GM12891 (cell line): ENCODE results near the gene CLDN3. TPM values are rescaled to one million over a fixed set of nuclear protein-coding genes. Genes with fewer than 3 reads are reported as not detected.
"Not testable (repeated sequence)": the region's sequence is repeated elsewhere in the genome, so short reads cannot be mapped to it uniquely, and the experiment has no call there.

Experiments
- DNase-seq: peaks from one replicate; pipeline ENCODE4 v3.0.0; 2011; ENCODE audit warnings: low spot score; ENCODE audit not compliant: insufficient read length
- FAIRE-seq: peaks from 2 replicates; lab custom pipeline; 2011; peaks lifted over from hg19 to GRCh38; lab: Jason Lieb, UNC
- PAX5 ChIP-seq: IDR thresholded peaks from 2 replicates; pipeline ENCODE4 v1.6.1; 2011; ENCODE audit warnings: low read length, moderate library complexity, mild to moderate bottlenecking; ENCODE audit not compliant: insufficient read depth, severe bottlenecking
- POLR2A ChIP-seq: IDR thresholded peaks from 2 replicates; pipeline ENCODE4 v1.6.1; 2011; ENCODE audit warnings: low read depth, low read length, control low read depth
- POLR2AphosphoS5 ChIP-seq: IDR thresholded peaks from 2 replicates; pipeline ENCODE4 v1.6.1; 2011; ENCODE audit warnings: low read depth, low read length, control low read depth
- POU2F2 ChIP-seq: IDR thresholded peaks from 2 replicates; pipeline ENCODE4 v1.6.1; 2011; ENCODE audit warnings: low read depth, mild to moderate bottlenecking, control low read depth, low read length, moderate library complexity
- SPI1 ChIP-seq: IDR thresholded peaks from 2 replicates; pipeline ENCODE4 v1.6.1; 2011; ENCODE audit warnings: low read depth, low read length, control low read depth
- TAF1 ChIP-seq: IDR thresholded peaks from 2 replicates; pipeline ENCODE4 v1.6.1; 2011; ENCODE audit warnings: low read depth, low read length, control low read depth
- polyA plus RNA-seq: library from polyadenylated mRNA; unstranded; fragments of >200 nt; gene quantifications from one replicate; pipeline ENCODE4 v1.2.1, GENCODE V29; 2012; ENCODE audit warnings: low read depth, missing spikeins, inconsistent platforms; ENCODE audit not compliant: missing spikeins

The CLDN3 gene
- not detected for polyA plus RNA-seq

- FAIRE-seq (no peak), DNase-seq (no peak)
- no peak for TF ChIP-seq SPI1
- no peak for TF ChIP-seq TAF1
- no peak for TF ChIP-seq PAX5
- no peak for TF ChIP-seq POLR2A
Observed at GRCh38 chr7:73770002-73770859, at the start of gene CLDN3. Gene CLDN3, minus strand, starts transcription at chr7:73770270. Its CDS starts 221 bp downstream, at chr7:73770049.

- DNase-seq (no peak), FAIRE-seq (no peak)
- TF ChIP-seq POLR2A (no peak), POU2F2 (no peak), SPI1 (no peak), TAF1 (no peak), PAX5 (no peak), POLR2AphosphoS5 (no peak)
Observed at GRCh38 chr7:73817121-73817520, 47.1 kb upstream of the CLDN3 start.

GRCh38 chr7:73815436-73815835, 45.4 kb upstream of the CLDN3 start:
- DNase-seq, result no peak
- no peak for FAIRE-seq
- TF ChIP-seq PAX5, result no peak
- TF ChIP-seq POLR2AphosphoS5, result no peak

- no peak for TF ChIP-seq PAX5
- TF ChIP-seq POLR2AphosphoS5, result no peak
- TF ChIP-seq TAF1, result no peak
- no peak for TF ChIP-seq POLR2A
- no peak for TF ChIP-seq POU2F2
- no peak for TF ChIP-seq SPI1
- FAIRE-seq (no peak), DNase-seq (no peak)
Observed at GRCh38 chr7:73812996-73813395, 42.9 kb upstream of the CLDN3 start.

- peak; percentile 74 for FAIRE-seq
- TF ChIP-seq SPI1, result no peak
- peak; percentile 58 for DNase-seq
Observed at GRCh38 chr7:73811760-73812168, 41.7 kb upstream of the CLDN3 start.

GRCh38 chr7:73810998-73811360, 40.9 kb upstream of the CLDN3 start:
- DNase-seq (no peak), FAIRE-seq (no peak)
- TF ChIP-seq PAX5 (no peak), POLR2A (no peak), POU2F2 (no peak), TAF1 (no peak), SPI1 (no peak), POLR2AphosphoS5 (no peak)

- DNase-seq (no peak), FAIRE-seq (no peak)
- TF ChIP-seq POU2F2, result no peak
- no peak for TF ChIP-seq POLR2AphosphoS5
- TF ChIP-seq PAX5, result no peak
- no peak for TF ChIP-seq POLR2A
- no peak for TF ChIP-seq SPI1
- no peak for TF ChIP-seq TAF1
Observed at GRCh38 chr7:73809467-73809951, 39.4 kb upstream of the CLDN3 start.

GRCh38 chr7:73802459-73802858, 32.4 kb upstream of the CLDN3 start:
- FAIRE-seq (no peak), DNase-seq (no peak)
- TF ChIP-seq PAX5 (no peak), POU2F2 (no peak), POLR2A (no peak), POLR2AphosphoS5 (no peak), SPI1 (no peak), TAF1 (no peak)

- TF ChIP-seq PAX5 (no peak), POLR2A (no peak), POU2F2 (no peak), SPI1 (no peak), POLR2AphosphoS5 (no peak), TAF1 (no peak)
- FAIRE-seq (no peak), DNase-seq (no peak)
Observed at GRCh38 chr7:73801577-73801976, 31.5 kb upstream of the CLDN3 start.

GRCh38 chr7:73799282-73800141, 29.4 kb upstream of the CLDN3 start:
- no peak for TF ChIP-seq POLR2AphosphoS5
- TF ChIP-seq TAF1, result no peak
- TF ChIP-seq POU2F2, result no peak
- no peak for TF ChIP-seq SPI1
- no peak for TF ChIP-seq POLR2A
- no peak for TF ChIP-seq PAX5
- FAIRE-seq, result no peak
- no peak for DNase-seq

GRCh38 chr7:73797176-73797575, 27.1 kb upstream of the CLDN3 start:
- FAIRE-seq, DNase-seq: not testable (repeated sequence)

GRCh38 chr7:73796656-73797055, 26.6 kb upstream of the CLDN3 start:
- FAIRE-seq, result not testable (repeated sequence)

GRCh38 chr7:73795188-73795587, 25.1 kb upstream of the CLDN3 start:
- not testable (repeated sequence) for DNase-seq, FAIRE-seq

More at GRCh38 chr7:73796656-73797055, 26.6 kb upstream of the CLDN3 start:
- DNase-seq, result not testable (repeated sequence)

- not testable (repeated sequence) for DNase-seq, FAIRE-seq
Observed at GRCh38 chr7:73791170-73791690, 21.2 kb upstream of the CLDN3 start.
